ENCODE results near the gene HOXD10.

The HOXD10 gene

GRCh38 chr2:176132205-176133171 lies 15.9 kb downstream of the HOXD10 start:
- Histone ChIP-seq H3K36me3 (ENCODE audit: insufficient read depth, low read length) (no peaks in the 10 kb centered on the region), H3K4me3 (ENCODE audit: low read length) (peak overlapping the region; percentile 64), H3K9ac (ENCODE audit: low read depth, low read length) (peak overlapping the region; percentile 65), H3K4me2 (ENCODE audit: low read length) (peak overlapping the region; percentile 78), H3K4me1 (ENCODE audit: control insufficient read depth, insufficient read depth, low read length) (peaks cover 3% of the 10 kb centered on the region), H3K27me3 (ENCODE audit: control insufficient read depth, insufficient read depth, low read length) (peaks cover 13% of the 10 kb centered on the region), H3K9me3 (replicated peaks; ENCODE audit: low read length) (no peaks in the 10 kb centered on the region)

GRCh38 chr2:176133389-176133788 lies 16.8 kb downstream of the HOXD10 start:
- Histone ChIP-seq H3K9me3 (replicated peaks; ENCODE audit: low read length) (no peaks in the 10 kb centered on the region), H3K36me3 (ENCODE audit: insufficient read depth, low read length) (no peaks in the 10 kb centered on the region), H3K9ac (ENCODE audit: low read depth, low read length) (no peak overlapping the region), H3K4me3 (ENCODE audit: low read length) (no peak overlapping the region), H3K4me2 (ENCODE audit: low read length) (no peak overlapping the region), H3K27me3 (ENCODE audit: control insufficient read depth, insufficient read depth, low read length) (peaks cover 6% of the 10 kb centered on the region), H3K4me1 (ENCODE audit: control insufficient read depth, insufficient read depth, low read length) (peaks cover 3% of the 10 kb centered on the region)

GRCh38 chr2:176134035-176134434 lies 17.5 kb downstream of the HOXD10 start:
- H3K27me3 ChIP-seq (ENCODE audit: control insufficient read depth, insufficient read depth, low read length): peaks cover 3% of the 10 kb centered on the region
- no peak overlapping the region for H3K9ac ChIP-seq (ENCODE audit: low read depth, low read length)
- H3K9me3 ChIP-seq (replicated peaks; ENCODE audit: low read length): no peaks in the 10 kb centered on the region
- H3K4me1 ChIP-seq (ENCODE audit: control insufficient read depth, insufficient read depth, low read length): peaks cover 3% of the 10 kb centered on the region
- no peaks in the 10 kb centered on the region for H3K36me3 ChIP-seq (ENCODE audit: insufficient read depth, low read length)
- no peak overlapping the region for H3K4me3 ChIP-seq (ENCODE audit: low read length)
- no peak overlapping the region for H3K4me2 ChIP-seq (ENCODE audit: low read length)

GRCh38 chr2:176135035-176135440 lies 18.5 kb downstream of the HOXD10 start:
- Histone ChIP-seq H3K9ac (ENCODE audit: low read depth, low read length) (no peak overlapping the region), H3K4me2 (ENCODE audit: low read length) (peak overlapping the region; percentile 90), H3K4me3 (ENCODE audit: low read length) (no peak overlapping the region), H3K9me3 (replicated peaks; ENCODE audit: low read length) (no peaks in the 10 kb centered on the region), H3K27me3 (ENCODE audit: control insufficient read depth, insufficient read depth, low read length) (peaks cover 3% of the 10 kb centered on the region), H3K4me1 (ENCODE audit: control insufficient read depth, insufficient read depth, low read length) (peaks cover 3% of the 10 kb centered on the region), H3K36me3 (ENCODE audit: insufficient read depth, low read length) (no peaks in the 10 kb centered on the region)

GRCh38 chr2:176136374-176137251 lies 20.0 kb downstream of the HOXD10 start:
- H3K27me3 ChIP-seq (ENCODE audit: control insufficient read depth, insufficient read depth, low read length): no peaks in the 10 kb centered on the region
- H3K4me1 ChIP-seq (ENCODE audit: control insufficient read depth, insufficient read depth, low read length): peaks cover 3% of the 10 kb centered on the region
- H3K4me3 ChIP-seq (ENCODE audit: low read length): peak overlapping the region; percentile 86
- no peaks in the 10 kb centered on the region for H3K36me3 ChIP-seq (ENCODE audit: insufficient read depth, low read length)
- peak overlapping the region; percentile 90 for H3K4me2 ChIP-seq (ENCODE audit: low read length)
- H3K9ac ChIP-seq (ENCODE audit: low read depth, low read length): peak overlapping the region; percentile 86
- H3K9me3 ChIP-seq (replicated peaks; ENCODE audit: low read length): no peaks in the 10 kb centered on the region

- H3K4me3 ChIP-seq (ENCODE audit: low read length): peak overlapping the region; percentile 86
- H3K27me3 ChIP-seq (ENCODE audit: control insufficient read depth, insufficient read depth, low read length): no peaks in the 10 kb centered on the region
- peaks cover 3% of the 10 kb centered on the region for H3K4me1 ChIP-seq (ENCODE audit: control insufficient read depth, insufficient read depth, low read length)
- H3K4me2 ChIP-seq (ENCODE audit: low read length): peak overlapping the region; percentile 90
- H3K9ac ChIP-seq (ENCODE audit: low read depth, low read length): peak overlapping the region; percentile 86
- H3K36me3 ChIP-seq (ENCODE audit: insufficient read depth, low read length): no peaks in the 10 kb centered on the region
- no peaks in the 10 kb centered on the region for H3K9me3 ChIP-seq (replicated peaks; ENCODE audit: low read length)
Observed at GRCh38 chr2:176137252-176137580, 20.6 kb downstream of the HOXD10 start.

- no peaks in the 10 kb centered on the region for H3K9me3 ChIP-seq (replicated peaks; ENCODE audit: low read length)
- no peaks in the 10 kb centered on the region for H3K27me3 ChIP-seq (ENCODE audit: control insufficient read depth, insufficient read depth, low read length)
Observed at GRCh38 chr2:176137906-176138305, 21.3 kb downstream of the HOXD10 start.

GRCh38 chr2:176138526-176138922 lies 21.9 kb downstream of the HOXD10 start:
- H3K36me3 ChIP-seq (ENCODE audit: insufficient read depth, low read length): no peaks in the 10 kb centered on the region
- peaks cover 3% of the 10 kb centered on the region for H3K4me1 ChIP-seq (ENCODE audit: control insufficient read depth, insufficient read depth, low read length)
- peak overlapping the region; percentile 62 for H3K4me2 ChIP-seq (ENCODE audit: low read length)
- no peaks in the 10 kb centered on the region for H3K27me3 ChIP-seq (ENCODE audit: control insufficient read depth, insufficient read depth, low read length)
- peak overlapping the region; percentile 10 for H3K4me3 ChIP-seq (ENCODE audit: low read length)
- peak overlapping the region; percentile 68 for H3K9ac ChIP-seq (ENCODE audit: low read depth, low read length)
- no peaks in the 10 kb centered on the region for H3K9me3 ChIP-seq (replicated peaks; ENCODE audit: low read length)

More at GRCh38 chr2:176137906-176138305, 21.3 kb downstream of the HOXD10 start:
- H3K9ac ChIP-seq (ENCODE audit: low read depth, low read length): no peak overlapping the region
- H3K36me3 ChIP-seq (ENCODE audit: insufficient read depth, low read length): no peaks in the 10 kb centered on the region
- H3K4me1 ChIP-seq (ENCODE audit: control insufficient read depth, insufficient read depth, low read length): peaks cover 3% of the 10 kb centered on the region
- H3K4me2 ChIP-seq (ENCODE audit: low read length): peak overlapping the region; percentile 90
- no peak overlapping the region for H3K4me3 ChIP-seq (ENCODE audit: low read length)

- H3K36me3 ChIP-seq (ENCODE audit: insufficient read depth, low read length): no peaks in the 10 kb centered on the region
- H3K4me3 ChIP-seq (ENCODE audit: low read length): peak overlapping the region; percentile 24
- H3K9me3 ChIP-seq (replicated peaks; ENCODE audit: low read length): no peaks in the 10 kb centered on the region
- peak overlapping the region; percentile 62 for H3K4me2 ChIP-seq (ENCODE audit: low read length)
- H3K4me1 ChIP-seq (ENCODE audit: control insufficient read depth, insufficient read depth, low read length): peaks cover 3% of the 10 kb centered on the region
- H3K27me3 ChIP-seq (ENCODE audit: control insufficient read depth, insufficient read depth, low read length): no peaks in the 10 kb centered on the region
- H3K9ac ChIP-seq (ENCODE audit: low read depth, low read length): peak overlapping the region; percentile 68
Observed at GRCh38 chr2:176138923-176139660, 22.5 kb downstream of the HOXD10 start.

GRCh38 chr2:176139661-176140512 lies 23.3 kb downstream of the HOXD10 start:
- Histone ChIP-seq H3K27me3 (ENCODE audit: control insufficient read depth, insufficient read depth, low read length) (no peaks in the 10 kb centered on the region), H3K36me3 (ENCODE audit: insufficient read depth, low read length) (no peaks in the 10 kb centered on the region), H3K4me3 (ENCODE audit: low read length) (peak overlapping the region; percentile 75), H3K4me1 (ENCODE audit: control insufficient read depth, insufficient read depth, low read length) (peaks cover 3% of the 10 kb centered on the region), H3K4me2 (ENCODE audit: low read length) (peak overlapping the region; percentile 88), H3K9ac (ENCODE audit: low read depth, low read length) (peak overlapping the region; percentile 68), H3K9me3 (replicated peaks; ENCODE audit: low read length) (no peaks in the 10 kb centered on the region)

Data from skeletal muscle satellite cell (primary cell).